HG02852 (cell line): Measurements from ENCODE around the gene ASPN.

Experiments
- ATAC-seq: cut with Tn5 transposase; IDR thresholded peaks from one replicate; pipeline ENCODE4 v1.9.1; 2021; ENCODE audit warnings: mild to moderate bottlenecking, moderate library complexity; ENCODE audit not compliant: unreplicated experiment

Gene ASPN

DNA sequence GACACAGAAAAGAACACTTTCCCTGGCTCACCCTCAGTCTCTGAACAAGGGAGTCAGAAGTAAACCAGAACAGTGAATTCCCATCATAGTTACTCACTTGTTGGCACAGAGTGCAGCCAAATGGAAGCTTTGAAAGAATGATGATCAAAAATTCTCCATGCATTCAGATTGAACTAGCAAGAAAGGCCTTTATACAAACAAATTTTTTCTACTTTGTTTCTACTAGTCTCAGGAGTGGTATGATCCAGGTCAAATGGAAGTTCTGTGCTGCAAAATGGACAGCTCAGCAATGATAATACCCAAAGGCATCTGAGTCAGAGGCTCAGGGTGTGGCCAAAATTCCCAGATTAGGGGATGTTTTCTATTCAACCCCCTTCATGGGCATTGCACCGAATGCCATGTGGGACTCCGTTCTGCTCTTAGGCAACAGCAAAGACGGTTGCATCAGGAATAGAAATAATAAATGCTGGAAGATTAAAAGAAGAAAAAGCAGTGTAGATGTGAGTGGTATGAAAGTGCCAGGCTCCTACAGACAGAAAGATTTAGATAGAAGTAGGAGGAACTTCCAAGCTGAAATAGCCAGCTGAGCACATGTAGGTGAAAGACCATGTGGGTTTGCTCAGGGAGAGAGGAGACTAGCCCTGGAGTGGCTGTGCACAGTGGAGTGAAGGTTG lies 24.0 kb upstream of the ASPN start:
- no peak for ATAC-seq

DNA sequence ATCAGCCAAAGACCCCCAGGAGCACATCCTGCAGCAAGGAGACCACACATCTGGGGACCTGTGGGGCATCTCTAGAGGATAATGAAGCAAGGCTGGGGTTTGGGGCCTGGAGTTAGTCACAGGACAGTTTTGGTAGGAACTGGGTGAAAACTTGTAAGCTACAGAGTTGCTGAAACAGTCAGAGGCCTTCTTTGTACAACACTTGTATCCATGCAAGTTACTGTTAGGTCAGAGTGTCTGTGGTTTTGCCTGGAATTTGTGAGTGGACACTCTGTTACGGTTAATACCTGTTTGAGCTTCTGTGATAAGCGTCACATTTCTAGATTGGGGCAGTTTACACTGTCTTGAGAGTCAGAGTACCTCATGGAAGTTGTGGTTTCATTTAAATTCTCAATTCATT lies 22.6 kb upstream of the ASPN start:
- no peak for ATAC-seq

DNA sequence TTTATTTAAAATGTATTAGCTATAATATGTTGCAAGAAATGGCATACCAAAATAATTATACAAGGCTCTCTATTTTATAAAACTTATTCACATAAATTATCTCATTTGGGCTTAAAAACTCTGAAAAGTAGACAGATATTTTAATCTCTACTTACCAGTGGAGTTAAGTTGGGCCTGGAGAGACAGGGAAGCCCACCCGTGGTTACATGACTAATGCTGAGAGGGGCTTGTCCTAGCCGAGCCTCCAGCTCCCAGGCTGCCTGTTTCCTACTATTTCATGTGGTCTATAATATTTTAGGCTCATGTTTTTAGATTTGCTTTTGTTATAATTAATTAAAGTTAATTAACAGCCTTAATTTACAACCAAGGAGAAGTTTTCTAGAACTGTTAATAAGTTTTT lies 20.9 kb upstream of the ASPN start:
- no peak for ATAC-seq

- no peak for ATAC-seq
Measured at GRCh38 chr9:92501671-92502393, 19.5 kb upstream of the ASPN start.

GRCh38 chr9:92500725-92501124 lies 18.4 kb upstream of the ASPN start:
- no peak for ATAC-seq

- ATAC-seq: no peak
Measured at GRCh38 chr9:92499701-92500100, 17.4 kb upstream of the ASPN start.

DNA sequence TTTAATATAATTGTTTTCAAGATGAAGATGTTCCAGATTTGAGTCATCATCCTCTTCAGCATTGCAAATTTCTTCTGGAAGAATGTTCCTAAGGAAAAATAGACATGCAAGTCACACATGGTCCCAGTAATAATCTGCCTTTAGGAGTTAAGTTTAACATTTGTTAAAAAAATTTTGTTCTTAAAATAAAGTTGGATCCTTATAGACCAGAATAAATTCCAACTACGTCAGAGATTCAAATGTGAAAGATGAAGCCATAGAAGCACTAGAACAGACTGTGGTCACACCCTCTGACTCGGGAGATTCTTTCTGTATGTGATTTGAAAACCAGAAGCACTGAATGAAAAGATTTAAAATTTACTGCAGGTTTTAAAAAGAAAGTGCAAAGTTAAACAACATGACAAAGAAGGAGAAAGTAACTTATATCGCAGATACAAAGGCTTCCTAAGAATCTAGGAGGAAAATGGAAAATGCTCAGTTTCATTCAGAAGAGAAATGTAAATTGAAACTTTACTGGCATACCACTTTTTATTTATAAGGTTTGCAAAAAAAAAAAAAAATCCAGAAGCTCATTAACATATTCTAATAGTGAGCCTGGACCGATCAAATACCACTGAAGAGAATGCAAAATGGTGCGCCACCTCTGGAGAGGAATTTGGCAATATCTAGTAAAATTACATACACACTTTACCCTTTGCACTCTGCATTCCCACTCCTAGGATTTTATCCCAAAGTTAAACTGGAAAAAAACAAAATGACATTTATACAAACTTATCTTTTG lies 14.3 kb upstream of the ASPN start:
- no peak for ATAC-seq

DNA sequence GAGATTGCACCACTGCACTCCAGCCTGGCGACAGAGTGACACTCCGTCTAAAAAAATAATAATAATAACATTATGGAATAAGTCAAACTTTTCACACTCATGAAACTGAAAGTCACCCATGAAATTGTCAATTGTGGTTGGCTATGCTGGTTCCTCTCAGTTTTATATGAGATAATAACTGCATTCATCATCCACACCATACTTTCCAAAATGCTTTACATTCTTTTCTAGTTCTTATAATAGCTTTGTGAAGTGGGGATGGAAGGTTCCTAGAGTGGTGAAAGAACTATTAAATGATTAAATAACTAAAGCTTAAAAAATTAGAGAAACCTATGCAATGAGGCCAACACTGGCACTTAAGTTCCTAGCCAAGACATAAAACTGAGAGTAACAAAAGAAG lies 12.6 kb upstream of the ASPN start:
- ATAC-seq: no peak

DNA sequence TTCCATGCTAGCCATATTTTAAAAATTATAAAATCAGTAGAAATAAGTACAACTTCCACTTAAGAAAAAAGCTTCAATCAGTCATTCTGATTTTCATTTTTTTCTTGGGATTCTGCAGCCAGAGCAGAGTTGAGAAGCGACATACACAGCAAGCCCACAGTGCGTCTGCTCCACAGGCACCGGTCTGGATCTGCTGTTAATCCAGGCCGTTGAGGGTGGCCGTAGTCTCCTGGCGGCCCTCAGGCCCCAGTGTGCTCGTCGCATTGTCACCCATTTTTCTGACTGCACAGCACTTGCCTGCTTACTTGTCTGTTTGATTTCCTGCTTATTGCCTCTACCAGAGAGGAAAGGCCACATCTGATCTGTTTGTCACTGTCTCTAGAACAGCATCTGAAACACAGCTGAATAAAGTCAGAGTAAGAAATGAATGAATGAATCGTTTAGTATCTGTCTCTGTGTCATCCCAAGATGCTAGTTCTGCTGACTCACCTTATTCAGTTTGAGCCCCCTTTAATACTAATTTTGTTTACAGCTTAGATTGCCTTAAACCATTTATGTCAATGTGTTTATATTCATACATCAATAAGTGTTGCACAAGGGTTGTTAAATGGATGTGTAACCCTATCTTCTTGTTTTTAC lies 11.6 kb upstream of the ASPN start:
- ATAC-seq: no peak

DNA sequence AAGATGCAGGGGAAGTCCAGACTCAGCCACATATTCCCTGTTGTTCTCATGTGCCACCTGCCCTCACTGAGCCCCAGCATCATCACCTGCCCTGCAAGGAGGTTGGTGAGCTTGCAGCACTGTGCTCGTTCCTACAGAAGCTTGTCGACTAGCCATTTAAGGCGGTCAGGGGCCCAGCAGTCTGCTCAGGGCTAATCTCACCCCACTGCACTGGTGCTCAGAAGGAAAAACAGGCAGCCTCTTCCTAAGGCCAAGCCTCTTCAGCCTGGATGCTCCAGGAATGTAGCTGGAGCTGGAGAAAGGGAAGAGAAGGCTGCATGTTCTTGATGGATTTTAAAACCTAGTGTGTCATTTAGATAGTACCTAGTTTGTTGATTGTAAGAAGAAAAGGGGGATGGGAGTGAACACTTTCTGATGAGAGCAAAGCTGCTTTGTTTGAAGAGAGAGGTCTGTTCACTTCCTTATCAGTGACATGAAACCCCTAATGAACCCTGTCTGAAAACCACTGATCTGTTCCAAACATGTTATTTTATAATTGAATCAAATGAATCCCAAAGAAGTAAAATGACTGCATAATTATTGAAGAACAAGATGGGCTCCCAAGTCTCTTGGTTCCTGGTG lies 10.6 kb upstream of the ASPN start:
- no peak for ATAC-seq

GRCh38 chr9:92488681-92489550 lies 6.6 kb upstream of the ASPN start:
- ATAC-seq: no peak

- no peak for ATAC-seq
Measured at GRCh38 chr9:92486371-92486770, 4.1 kb upstream of the ASPN start.

DNA sequence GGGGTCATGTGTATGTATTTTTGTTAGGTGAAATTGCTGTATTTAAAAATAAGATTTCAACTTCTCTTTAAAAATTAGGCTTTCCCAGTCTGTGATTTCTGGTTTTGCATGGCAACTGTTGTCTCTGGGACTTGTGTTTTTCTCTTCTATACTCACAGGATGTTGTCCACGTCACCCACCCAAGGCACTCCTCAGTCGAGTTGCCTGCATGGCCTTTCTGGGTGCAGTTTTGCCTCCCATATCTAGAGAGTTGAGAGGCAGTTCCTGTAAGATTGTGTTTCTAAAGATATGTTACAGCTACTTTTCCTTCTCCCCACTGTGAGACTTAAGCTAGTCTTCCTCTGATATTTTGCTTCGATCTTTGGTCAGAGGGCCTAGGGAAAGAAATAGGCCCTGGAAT lies 2.3 kb upstream of the ASPN start:
- ATAC-seq: no peak

GRCh38 chr9:92483627-92484545 lies 1.6 kb upstream of the ASPN start:
- ATAC-seq: no peak

DNA sequence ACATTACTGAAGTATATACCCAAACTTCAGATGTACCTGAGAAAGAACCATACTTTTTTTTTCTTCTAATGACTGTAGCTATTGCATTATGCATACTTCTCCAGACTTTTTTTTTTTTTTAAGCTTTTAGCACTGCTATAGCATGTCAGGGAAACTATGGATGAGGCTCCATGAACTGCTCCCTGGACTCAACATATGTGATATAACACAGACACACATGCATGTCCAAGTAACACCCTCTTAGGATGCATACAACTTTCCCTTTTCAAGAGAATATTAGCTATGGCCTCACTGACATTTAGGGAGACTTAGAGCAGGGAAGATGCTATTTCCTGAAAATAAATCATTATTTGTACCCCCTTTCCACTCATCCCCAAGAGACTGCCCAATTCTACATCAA lies 499 bp upstream of the ASPN start:
- no peak for ATAC-seq

DNA sequence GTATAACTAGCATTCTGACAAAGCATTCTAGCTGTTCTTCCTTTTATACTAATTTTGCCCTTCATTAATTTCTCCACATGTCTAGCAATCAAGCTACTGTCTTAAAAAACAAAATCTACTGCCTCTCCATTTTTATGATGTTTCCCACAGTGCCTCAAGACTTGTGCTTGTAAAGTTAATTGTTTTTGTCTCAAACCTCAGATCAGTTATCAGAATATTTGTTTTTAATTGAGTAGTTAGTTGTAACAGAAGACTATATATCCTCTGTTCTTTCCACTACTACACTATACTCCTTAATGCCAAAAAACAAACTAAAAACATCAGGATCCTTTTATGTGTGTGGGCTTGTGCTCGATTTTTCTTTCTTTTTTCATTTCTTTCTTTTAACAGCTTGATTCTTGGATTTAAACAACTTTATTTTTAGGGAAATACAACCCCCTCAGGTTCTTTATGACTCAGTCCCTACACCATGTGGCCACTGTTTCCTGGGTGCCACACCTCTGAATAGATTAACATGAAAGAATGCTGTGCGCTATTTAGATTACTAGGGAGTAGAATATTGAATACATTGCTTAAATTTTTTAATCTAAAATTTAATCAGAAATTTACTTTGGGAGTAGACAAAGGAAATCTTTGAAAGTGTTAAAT lies 1.2 kb downstream of the ASPN start:
- no peak for ATAC-seq

DNA sequence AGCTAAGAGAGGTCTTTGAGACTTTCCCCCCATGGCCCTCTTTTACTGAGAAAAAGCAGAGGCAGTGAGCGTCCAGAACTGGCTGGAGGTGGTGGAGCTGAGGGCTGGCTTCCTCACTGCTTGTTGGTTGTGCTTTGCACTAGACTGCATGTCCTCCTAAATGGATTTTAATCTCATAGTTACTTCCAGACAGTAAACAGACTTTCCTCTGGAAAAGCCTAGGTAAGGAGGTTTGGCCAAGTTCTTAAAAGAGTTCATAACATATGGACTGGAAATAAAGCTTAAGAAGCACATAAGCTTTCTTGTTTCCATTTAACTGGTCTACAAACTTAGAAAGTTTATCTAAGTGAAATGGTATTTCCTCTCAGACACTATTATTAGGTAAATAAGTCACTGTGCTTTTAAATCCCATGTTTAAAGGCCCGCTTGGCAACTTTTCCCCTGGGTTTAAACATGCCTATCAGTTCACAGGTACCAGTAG lies 2.0 kb downstream of the ASPN start:
- ATAC-seq: no peak

- no peak for ATAC-seq
Measured at GRCh38 chr9:92479346-92479745, 3.0 kb downstream of the ASPN start.
